ENCODE data around the gene TUBA3C. TPM values are rescaled to one million over a fixed set of nuclear protein-coding genes. Genes with fewer than 3 reads are reported as not detected.

Gene TUBA3C
- total RNA-seq, 1 experiment from 2014 or later: not detected

DNA sequence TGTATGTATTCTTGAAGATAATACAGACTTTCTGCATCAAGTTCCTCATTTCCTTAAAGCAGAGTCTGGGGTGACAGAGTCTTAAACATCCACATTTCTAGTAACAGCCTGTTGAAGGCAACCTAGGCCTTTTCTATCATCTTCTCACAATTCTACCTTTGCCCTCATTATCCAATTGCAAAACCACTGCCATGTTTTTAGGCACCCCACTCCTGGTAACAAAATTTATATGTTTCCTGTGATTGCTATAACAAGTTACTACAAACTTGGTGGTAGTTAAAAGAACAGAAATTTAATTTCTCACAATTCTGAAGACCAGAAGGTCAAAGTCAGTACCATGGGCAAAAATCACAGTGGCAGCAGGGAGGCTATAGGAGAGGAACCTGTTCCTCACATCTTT is 33.1 kb downstream of the TUBA3C start:
- Histone ChIP-seq H3T11ph (ENCODE audit: low read length) (no peak overlapping the region), H2BK12ac (ENCODE audit: insufficient read length, low read depth, low read length) (no peak overlapping the region), H2AFZ (ENCODE audit: low read length) (no peak overlapping the region), H3K4me1 (ENCODE audit: insufficient read depth, low read length) (no peaks in the 10 kb centered on the region), H3K79me2 (ENCODE audit: insufficient read depth, low read length) (no peaks in the 10 kb centered on the region), H3K18ac (ENCODE audit: insufficient read length, low read depth, low read length) (no peak overlapping the region), H3K9ac (ENCODE audit: extremely low read depth, insufficient read length, low read length) (no peak overlapping the region), H3K4me2 (ENCODE audit: insufficient read depth, insufficient read length, low read length) (no peak overlapping the region), H3K56ac (ENCODE audit: insufficient read length, low read depth, low read length) (no peak overlapping the region), H3K14ac (ENCODE audit: insufficient read depth, low read length) (no peak overlapping the region), H2BK120ac (ENCODE audit: low read depth, low read length, poor library complexity, severe bottlenecking) (no peak overlapping the region), H3K27ac (ENCODE audit: insufficient read length, low read depth, low read length) (no peak overlapping the region), H3K79me1 (ENCODE audit: insufficient read depth, low read depth, low read length, poor library complexity, severe bottlenecking) (no peaks in the 10 kb centered on the region), H2BK20ac (ENCODE audit: low read depth, low read length, poor library complexity, severe bottlenecking) (no peak overlapping the region), H3K23ac (ENCODE audit: insufficient read length, low read depth, low read length) (no peak overlapping the region), H2AK5ac (ENCODE audit: insufficient read length, low read length) (no peak overlapping the region), H3K23me2 (ENCODE audit: insufficient read length, low read depth, low read length, poor library complexity, severe bottlenecking) (no peaks in the 10 kb centered on the region), H2BK5ac (ENCODE audit: insufficient read length, low read length) (no peak overlapping the region), H3K27me3 (ENCODE audit: insufficient read depth, low read length) (no peaks in the 10 kb centered on the region), H4K5ac (ENCODE audit: insufficient read length, low read depth, low read length) (no peak overlapping the region), H4K20me1 (ENCODE audit: control insufficient read depth, insufficient read depth, insufficient read length) (no peaks in the 10 kb centered on the region), H3K9me3 (ENCODE audit: control insufficient read depth, low read depth, low read length) (peaks cover 86% of the 10 kb centered on the region), H4K91ac (ENCODE audit: insufficient read length, low read depth, low read length) (no peak overlapping the region), H3K4ac (ENCODE audit: low read depth, low read length) (no peak overlapping the region), H4K8ac (replicated peaks; ENCODE audit: insufficient read length, low read depth, low read length) (no peak overlapping the region), H2BK15ac (ENCODE audit: low read depth, low read length) (no peak overlapping the region)
- H3K36me3 Mint-ChIP-seq (ENCODE audit: insufficient read depth in 1 of 3, low read depth in 3 of 3): peaks cover 3 to 24% (median 23%) of the 10 kb centered on the region in 3 experiments; a peak in 5 of 7 replicates
- no peaks in the 10 kb centered on the region; the same call in 1 of the 2 replicates for H3K27me3 Mint-ChIP-seq (ENCODE audit: low read depth)
- no peak overlapping the region for H3K27ac Mint-ChIP-seq
- H3K9me3 Mint-ChIP-seq: peaks cover 89 to 98% of the 10 kb centered on the region in 2 experiments
- TF ChIP-seq, protein P1, sequence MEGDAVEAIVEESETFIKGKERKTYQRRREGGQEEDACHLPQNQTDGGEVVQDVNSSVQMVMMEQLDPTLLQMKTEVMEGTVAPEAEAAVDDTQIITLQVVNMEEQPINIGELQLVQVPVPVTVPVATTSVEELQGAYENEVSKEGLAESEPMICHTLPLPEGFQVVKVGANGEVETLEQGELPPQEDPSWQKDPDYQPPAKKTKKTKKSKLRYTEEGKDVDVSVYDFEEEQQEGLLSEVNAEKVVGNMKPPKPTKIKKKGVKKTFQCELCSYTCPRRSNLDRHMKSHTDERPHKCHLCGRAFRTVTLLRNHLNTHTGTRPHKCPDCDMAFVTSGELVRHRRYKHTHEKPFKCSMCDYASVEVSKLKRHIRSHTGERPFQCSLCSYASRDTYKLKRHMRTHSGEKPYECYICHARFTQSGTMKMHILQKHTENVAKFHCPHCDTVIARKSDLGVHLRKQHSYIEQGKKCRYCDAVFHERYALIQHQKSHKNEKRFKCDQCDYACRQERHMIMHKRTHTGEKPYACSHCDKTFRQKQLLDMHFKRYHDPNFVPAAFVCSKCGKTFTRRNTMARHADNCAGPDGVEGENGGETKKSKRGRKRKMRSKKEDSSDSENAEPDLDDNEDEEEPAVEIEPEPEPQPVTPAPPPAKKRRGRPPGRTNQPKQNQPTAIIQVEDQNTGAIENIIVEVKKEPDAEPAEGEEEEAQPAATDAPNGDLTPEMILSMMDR (conservative IDR thresholded peaks at IDR 0.05): no peak
- no peak for DNase-seq
- H3K4me1 Mint-ChIP-seq: no peaks in the 10 kb centered on the region
- H3K4me3 Mint-ChIP-seq: no peak overlapping the region
